ENCODE data around the gene PKP2.
"Not testable (repeated sequence)": the region's sequence is repeated elsewhere in the genome, so short reads cannot be mapped to it uniquely, and the experiment has no call there.

PKP2 gene

DNA sequence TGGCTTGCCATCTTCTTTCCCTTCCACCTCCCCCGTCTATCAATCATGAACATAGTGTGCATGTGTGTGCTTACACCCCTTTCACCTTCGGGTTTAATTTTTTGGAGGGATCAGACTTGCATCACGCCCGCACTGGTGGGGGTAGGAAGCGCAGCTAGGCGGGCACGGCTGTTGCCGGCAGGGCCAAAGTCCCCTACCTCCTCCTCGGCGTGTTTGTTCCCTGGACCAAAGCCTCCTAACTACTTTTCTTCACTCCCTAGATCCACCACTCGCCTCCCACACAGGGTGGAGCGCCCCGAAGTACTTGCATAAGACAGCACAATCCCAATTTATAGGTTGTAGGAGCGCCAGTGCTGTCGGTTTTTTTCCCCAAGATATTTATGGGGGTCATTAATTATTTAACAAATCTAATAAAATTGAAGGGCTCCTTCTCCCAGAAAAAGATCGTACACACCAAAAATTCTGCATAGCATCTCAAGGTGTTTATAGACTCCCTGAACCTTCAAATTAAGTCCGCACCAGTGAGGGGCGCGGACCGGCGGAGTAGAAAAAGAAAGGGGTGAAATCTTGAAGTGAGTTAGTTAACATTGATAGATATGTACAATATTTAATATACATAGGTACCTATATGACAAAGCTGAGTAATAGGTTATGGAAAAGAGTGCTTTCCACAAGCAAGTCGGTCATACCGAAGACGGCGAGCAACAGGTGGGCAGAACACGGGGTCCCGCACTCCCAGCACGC lies 717 bp downstream of the PKP2 start:
- no peak for DNase-seq (ENCODE audit: low read depth in 2 of 2)

DNA sequence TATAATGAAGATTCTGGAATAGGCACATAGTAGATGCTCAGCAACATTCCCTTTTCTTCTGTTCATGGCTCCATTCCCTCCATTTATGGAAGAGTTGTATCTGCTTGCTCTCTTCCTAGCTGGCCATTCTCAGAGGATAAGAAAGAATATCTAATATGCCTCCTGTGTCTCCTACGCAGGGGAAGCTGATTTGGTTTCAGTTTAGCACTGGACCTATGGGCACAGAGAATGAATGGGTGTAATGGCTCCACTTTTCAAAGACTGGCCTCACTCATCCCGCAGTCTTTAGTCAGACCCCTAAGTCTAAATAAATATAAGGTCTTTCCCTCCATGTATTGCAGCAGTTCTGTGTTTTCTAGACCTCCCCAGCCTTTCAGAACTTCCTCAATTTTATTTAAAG lies 2.0 kb downstream of the PKP2 start:
- no peak for DNase-seq (ENCODE audit: low read depth in 2 of 2)

DNA sequence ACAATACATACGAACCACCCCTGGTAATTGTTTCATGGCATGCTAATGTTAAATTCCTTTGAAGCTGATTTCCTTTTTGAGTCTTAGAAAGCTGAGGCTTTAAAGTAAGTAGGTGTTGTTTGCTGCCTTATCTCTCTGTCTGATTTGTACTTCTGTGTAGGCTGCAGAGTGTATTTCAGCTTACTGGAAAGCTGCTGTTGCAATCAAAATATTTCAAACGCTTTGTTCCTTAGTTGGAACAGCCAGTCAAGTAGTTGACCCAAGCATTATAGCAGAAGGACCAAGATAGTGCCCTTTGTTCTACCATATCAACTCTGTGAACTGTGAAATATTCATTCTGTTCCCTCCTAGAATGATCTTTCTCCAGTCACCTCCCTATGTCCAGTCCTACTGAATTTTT lies 3.1 kb downstream of the PKP2 start:
- DNase-seq (ENCODE audit: low read depth in 2 of 2): no peak

DNA sequence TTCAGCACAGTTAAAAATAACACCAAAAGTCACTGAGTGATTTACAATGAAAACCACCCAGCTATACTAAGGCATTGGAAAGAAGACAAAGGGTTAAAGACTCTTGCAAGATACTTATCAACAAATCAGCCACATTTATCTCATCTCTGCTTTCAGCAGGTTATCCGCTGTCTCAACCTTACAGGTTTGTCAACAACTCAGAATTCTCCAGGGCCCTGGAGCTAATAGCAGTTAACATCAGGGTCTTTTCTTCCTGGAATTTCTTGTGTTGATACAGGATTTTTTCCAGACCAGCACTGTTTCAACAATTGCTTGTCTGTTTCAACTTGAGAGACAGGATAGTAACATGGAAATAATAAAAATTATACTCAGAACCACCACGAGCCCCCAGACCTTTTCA lies 3.5 kb downstream of the PKP2 start:
- no peak for DNase-seq (ENCODE audit: low read depth in 2 of 2)

DNA sequence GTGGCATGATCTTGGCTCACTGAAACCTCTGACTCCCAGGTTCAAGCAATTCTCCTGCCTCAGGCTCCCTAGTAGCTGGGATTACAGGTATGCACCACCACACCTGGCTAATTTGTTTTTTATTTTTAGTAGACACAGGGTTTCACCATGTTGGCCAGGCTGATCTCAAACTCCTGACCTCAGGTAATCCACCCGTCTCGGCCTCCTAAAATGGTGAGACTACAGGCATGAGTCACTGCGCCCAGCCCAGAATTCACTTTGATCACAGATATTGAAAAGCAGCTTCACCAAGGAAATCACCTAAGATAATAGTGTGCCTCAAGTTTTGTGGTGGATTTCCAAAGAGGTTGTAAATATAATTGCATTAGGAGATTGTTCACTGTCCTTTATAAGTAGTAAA lies 4.2 kb downstream of the PKP2 start:
- not testable (repeated sequence) for DNase-seq (ENCODE audit: low read depth in 2 of 2)

DNA sequence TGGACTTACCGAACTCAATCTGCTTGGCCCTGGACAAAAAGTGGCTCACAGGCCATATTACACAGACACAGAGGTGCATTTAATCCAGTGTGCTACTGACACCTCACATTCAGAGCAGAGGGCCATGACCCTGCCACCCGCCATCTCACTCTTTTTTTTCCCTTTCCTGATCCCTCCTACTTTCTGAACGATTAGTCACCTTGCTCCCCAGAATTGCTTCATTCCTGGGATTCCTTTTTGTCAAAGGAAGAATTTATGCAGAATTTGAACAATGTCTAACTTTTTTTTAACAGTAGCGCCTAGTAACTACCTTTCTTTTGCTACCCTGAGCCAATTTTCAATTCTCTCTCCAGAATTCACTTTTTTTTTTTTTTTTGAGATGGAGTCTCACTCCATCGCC lies 4.6 kb downstream of the PKP2 start:
- no peak for DNase-seq (ENCODE audit: low read depth in 2 of 2)

DNA sequence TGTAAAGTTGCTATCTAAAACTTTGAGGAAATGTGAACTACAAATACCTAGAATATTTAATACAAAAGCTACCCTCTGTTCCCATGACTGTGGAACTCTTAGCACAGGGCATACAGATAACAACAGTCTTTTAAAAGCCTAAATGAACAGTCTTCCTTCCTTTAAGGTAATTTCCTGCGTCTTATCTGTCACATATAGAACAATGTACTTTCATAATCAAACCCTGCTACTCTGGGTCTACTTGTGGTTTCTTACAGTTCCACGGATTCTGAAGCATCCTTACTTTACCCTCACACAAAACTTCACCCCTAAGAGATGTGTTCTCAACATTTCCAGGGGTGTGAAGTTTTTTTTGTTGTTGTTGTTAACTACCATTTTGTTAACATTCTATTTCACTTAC lies 5.1 kb downstream of the PKP2 start:
- DNase-seq (ENCODE audit: low read depth in 2 of 2): no peak

DNA sequence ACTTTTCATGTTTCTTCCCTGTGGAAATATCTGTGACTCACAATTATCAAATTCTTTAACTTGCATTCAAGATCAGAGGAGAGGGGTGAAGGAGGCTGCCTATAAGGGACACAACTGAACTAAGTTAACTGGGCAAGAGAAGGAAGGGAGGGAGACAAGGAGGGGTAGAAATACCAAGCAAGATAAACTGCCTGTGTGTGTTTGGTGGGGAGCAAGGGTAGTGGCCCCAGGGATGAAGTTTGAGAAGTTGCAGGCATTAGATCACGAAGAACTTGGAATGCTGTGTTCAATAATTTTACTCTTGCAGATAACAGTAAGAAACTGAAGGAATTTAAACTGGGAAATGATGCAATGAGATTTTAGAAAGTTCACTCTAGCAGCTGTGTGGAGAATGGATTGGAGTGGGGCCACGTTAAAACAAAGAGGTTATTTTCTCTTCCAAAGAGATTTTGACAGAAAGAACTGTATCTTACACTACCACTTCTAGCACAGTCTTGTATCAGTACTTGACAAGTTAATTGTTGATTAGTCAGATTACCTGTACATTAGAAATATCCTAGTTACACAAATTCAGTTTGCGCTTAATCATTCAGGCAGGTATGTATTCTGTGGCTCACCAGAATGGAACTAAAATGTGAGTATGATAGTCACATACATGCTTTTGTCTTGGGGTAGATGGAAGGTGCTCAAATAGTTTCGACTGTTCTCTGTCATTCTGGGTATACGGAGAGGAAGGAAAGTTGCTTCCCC lies 7.4 kb downstream of the PKP2 start:
- DNase-seq (ENCODE audit: low read depth in 2 of 2): no peak

DNA sequence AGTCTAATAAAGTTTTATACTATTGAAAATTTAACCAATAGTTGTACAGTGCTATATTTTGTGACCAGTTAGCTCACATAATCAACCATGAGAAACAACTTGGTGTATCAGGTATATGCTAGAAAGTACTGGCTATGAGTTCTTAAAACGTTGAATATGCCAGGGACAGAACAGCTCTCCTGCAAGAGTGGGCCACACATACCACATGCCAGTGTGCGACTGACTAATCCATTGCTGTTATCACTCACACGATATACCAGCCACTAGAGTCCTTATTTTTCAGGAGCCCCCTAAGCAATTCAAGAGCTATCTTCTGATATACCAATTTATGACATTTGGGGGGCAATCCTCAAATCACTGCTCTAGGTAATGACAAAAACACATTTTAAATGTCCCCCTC lies 9.5 kb downstream of the PKP2 start:
- DNase-seq (ENCODE audit: low read depth in 2 of 2): no peak

DNA sequence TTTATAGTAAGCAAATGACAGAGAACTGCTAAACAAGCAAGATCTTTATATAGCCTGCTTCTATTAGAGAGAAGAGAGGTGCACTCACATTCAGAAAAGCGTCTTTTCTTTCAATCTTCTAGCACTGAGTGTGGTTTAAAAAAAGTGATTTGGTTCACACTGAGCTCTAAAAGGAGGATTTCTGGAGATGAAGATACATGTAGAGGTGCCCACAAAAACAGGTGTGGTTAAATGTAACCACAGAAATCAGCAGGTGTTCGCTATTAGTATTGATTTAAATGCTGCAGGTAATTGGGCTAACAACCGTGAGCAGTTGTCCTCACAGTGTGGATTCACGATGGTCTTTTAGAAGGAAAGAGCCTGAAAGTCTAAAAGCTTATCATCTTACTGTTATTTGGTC lies 10.7 kb downstream of the PKP2 start:
- DNase-seq (ENCODE audit: low read depth in 2 of 2): no peak

DNA sequence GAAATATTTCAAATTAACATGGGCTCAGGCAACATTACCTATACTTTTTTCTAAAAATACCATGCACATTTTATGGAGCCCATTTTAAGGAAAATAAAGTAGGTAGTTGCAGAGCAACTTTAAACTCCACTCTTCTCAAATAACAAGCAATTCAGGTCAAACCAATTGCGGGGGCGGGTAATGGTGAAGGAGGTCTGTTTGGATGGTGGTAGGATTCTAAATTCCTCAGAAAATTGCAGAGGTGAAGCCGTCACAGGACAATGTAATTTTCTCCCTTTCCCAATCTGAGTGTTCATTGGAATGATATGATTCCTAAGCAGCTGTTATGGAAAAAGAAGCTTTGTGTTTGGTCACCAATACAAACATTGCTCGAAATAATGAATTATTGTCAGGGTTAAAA lies 11.6 kb downstream of the PKP2 start:
- no peak for DNase-seq (ENCODE audit: low read depth in 2 of 2)

DNA sequence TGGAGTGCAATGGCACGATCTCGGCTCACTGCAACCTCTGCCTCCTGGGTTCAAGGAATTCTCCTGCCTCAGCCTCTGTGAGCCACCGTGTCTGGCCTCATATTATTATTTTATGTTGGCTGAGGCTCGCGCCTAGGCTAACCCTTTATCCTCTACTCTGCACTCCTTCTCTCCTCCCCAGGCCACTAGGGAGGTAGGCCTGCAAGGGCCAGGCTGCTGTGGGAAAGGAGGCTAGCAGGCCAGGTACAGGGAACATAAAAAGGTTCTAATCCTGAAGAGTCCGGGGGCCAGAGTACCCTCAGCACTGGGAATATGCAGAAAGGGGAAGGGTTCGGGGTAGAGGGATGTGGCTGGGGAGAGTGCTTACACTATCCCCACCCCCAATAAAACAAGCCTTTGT lies 14.9 kb downstream of the PKP2 start:
- no peak for DNase-seq (ENCODE audit: low read depth in 2 of 2)

DNA sequence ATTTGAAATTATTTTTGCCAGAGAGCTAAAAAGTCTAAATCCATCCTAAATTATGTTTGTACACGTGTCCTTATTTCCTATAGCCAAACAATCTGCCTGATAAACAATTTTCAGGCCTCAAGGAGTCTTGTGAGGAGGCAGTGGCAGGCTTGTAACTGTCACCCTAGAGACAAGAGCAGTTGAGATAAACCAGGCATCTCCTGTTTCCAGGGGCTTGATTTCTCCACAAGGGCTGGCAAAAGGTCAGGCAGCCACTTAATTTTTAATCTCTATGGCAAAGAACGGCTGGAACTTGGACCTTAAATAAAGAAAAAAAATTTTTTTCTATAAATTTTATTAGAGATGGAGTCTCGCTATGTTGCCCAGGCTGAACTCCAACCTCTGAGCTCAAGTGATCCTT lies 15.5 kb downstream of the PKP2 start:
- no peak for DNase-seq (ENCODE audit: low read depth in 2 of 2)

DNA sequence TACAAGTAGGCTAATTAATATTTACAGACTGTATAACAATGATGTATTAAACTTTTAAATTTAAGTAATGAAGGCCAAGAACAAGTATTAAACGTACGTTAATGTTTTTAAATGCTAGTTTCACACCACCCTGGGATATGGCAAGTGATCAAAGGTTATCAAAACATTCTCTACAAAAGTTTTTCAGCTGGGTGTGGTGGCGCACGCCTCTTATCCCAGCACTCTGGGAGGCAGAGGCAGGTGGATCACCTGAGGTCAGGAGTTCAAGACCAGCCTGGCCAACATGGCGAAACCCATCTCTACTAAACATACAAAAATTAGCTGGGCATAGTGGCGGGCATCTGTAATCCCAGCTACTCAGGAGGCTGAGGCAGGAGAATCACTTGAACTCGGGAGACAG lies 17.5 kb downstream of the PKP2 start:
- not testable (repeated sequence) for DNase-seq (ENCODE audit: low read depth in 2 of 2)

DNA sequence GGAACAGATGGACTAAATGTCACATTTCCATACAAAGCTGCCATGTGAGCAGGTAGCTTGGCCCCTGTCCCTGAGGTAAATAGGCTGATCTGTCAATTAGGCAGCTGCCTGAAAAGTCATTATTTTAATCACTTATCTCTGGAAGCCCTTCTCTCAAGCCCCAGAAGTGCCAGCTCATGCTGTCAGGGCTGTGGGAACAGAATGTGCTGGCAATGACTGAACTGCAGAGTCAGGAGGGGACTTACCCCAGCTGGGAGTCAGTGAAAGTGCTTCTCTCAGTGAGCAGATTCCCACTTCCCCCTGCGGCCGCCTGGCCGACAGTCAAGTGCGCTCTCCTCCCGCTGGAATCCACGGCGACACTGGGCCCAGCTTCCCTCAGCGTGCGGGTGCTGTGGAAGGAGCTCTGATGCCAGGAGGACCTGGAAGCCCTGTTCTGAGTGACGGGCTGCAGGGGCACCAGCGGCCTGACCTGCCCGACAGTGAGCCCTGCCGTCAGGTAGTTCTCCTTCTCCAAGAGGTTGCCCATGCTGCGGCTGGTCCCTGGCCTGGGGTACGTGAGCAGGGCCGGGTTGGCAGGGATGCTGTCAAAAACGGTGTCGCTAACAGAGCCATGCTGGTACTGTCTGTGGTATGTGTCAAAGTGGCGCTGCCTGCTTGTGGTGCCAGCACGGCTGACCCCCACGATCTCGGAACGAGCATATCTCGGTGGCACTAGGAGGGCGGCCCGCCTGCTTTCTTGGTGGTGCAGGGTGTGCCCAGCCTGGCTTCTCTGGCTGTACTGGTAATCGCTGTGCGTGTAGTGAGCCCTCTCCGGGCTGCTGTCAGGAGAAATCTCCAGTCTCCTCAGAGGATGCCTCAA lies 18.7 kb downstream of the PKP2 start:
- DNase-seq (ENCODE audit: low read depth in 2 of 2): no peak

DNA sequence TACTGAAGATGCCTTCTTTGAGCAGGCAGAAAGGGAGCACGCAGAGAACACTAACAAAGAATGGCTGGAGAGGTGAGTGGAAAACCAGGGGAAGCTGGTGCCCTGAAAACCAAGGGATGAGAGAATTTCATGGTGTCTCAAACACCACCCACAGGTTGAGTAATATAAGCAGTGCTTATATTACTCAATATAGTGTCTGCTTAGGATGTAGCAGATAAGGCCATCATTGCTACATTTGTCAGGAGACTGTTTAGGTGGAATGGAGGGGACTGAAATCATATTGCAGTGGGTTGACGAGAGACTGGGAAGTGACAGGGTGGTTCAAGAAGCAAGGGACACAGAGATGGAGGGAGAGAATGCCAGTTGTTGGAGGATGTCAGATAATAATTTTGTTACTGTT lies 20.6 kb downstream of the PKP2 start:
- no peak for DNase-seq (ENCODE audit: low read depth in 2 of 2)

DNA sequence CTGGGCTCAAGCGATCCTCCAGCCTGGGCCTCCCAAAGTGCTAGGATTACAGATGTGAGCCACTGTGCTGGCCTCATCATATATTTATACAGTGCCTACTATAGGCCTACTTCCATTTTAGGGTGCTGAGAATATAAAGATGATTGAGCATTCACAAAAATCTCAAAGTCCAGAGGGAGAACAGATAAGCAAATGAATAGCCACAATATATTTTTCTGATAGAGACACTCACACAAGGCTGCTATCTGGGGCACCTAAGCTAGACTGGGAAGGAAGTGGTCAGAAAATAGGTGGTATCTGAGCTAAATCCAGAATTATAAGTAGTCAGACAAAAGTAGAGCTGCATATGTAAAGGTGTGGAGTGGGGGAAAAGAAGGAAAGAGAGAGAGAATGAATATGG lies 21.6 kb downstream of the PKP2 start:
- DNase-seq (ENCODE audit: low read depth in 2 of 2): no peak

DNA sequence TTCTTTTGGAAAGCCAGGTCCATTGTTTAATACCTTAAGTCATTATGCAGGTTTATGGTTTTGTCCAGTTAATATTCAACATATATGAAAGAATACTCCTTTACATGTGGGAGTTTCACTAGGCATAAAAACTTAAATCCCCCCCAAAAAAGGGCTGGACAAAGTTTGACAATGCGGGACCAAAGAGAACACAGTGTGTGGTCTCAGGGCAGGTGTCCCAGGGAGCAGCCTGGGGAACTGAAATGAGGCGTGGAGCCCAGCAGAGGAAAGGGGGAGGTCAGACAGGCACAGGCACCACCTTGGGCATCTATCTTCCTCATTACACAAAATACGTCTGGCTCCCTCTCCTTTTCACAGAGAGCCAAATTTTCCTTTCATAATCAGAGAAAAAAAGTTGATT lies 22.5 kb downstream of the PKP2 start:
- DNase-seq (ENCODE audit: low read depth in 2 of 2): no peak

DNA sequence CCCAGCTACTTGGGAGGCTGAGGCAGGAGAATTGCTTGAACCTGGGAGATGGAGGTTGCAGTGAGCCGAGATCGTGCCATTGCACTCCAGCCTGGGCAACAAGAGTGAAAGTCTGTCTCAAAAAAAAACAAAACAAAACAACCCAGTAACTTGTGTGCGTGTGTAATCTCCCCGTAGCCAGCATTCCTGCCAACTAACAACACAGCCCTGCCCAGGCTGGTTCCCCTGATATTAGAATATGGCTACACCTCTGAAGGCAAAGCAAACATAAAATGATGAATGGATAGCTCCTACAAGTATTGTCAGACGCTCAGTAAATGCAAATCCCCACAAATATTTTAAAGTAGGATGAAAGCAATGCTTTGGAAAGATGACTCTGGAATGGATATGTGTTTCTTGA lies 24.2 kb downstream of the PKP2 start:
- not testable (repeated sequence) for DNase-seq (ENCODE audit: low read depth in 2 of 2)

DNA sequence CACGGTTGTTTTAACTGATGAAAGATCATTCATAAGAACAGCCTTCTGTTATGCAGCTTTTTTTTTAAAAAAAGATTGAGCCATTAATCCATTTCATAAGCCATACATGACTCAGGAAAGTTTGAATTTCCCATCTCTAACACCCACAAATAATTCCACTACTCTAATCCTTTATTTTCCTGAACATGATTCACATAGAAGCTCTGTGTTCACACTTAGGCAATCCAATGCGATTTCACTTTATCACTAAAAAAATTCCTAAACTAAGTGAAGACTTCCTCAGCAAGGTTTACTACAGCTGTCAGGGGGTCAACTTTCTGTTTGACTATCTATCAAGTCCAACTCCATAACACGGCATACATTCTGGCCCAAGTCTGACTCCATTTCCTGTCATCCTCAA lies 25.9 kb downstream of the PKP2 start:
- no peak for DNase-seq (ENCODE audit: low read depth in 2 of 2)

DNA sequence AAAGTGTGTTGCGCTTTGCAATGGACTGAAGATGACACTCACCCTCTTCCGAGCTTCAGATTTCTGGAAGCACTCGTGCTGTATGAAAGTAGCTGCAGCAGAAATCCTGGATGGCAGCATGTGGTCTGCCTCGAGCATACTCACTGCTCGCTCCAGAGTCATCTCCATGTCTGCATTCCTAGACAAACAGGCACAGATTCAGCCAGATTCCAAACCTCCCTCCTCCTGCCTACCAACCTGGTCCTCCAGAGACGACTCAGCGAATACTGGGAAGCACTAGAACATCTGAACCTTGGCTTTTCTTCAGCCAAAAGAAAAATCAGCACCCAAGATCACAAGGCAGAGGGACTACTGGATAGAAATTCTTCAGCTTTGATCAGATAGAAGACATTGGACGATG lies 27.7 kb downstream of the PKP2 start:
- no peak for DNase-seq (ENCODE audit: low read depth in 2 of 2)

DNA sequence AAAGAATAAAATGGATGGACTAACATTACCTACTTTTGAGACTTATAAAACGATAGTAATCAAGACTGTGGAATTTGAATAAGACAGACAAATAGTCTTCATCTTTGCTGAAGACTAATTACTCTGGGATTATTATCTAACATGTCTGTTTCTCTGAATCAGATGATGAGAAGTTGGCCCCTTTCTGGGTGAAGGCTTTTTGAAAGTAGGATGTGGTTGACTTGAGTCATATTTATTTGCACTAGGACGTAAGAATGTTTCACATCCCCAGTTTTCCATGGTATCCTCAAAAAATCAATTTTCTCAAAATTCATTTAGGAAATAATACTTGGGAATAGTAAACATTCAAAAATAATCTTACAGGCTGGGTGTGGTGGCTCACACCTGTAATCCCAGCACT lies 31.8 kb downstream of the PKP2 start:
- DNase-seq (ENCODE audit: low read depth in 2 of 2): no peak

DNA sequence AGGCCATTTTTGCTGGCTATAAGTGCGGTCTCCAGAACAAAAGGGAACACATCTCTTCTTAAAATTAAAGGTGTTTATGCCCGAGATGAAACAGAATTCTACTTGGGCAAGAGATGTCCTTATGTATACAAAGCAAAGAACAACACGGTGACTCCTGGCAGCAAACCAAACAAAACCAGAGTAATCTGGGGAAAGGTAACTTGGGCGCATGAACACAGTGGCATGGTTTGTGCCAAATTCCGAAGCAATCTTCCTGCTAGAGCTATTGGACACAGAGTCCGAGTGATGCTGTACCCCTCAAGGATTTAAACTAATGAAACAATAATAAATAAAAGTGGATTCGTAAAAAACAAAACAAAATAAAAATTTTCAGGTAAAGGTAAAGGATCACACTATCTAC lies 33.4 kb downstream of the PKP2 start:
- no peak for DNase-seq (ENCODE audit: low read depth in 2 of 2)
